Naive thymus-derived CD4-positive, alpha-beta T cell (primary cell): ENCODE measurements around the gene RUNX2. TPM values are rescaled to one million over a fixed set of nuclear protein-coding genes. Genes with fewer than 3 reads are reported as not detected.

Experiments used
- ATAC-seq: fragments of 150-1000 bp; cut with Tn5 transposase; 2 replicates; pipeline ENCODE4 v1.10.0; 2021; ENCODE audit warnings: mild to moderate bottlenecking, moderate library complexity
- CTCF ChIA-PET: fragments of 350-600 bp; sonication (Branson Sonifier 250); formaldehyde crosslinking; loops from one replicate; lab custom pipeline; 2021; ENCODE audit warnings: antibody characterized with exemption; lab: Charles Lee
- POLR2A ChIA-PET: fragments of 350-600 bp; sonication (Branson Sonifier 250); formaldehyde crosslinking; loops from one replicate; lab custom pipeline; 2021; ENCODE audit warnings: antibody characterized with exemption, inconsistent platforms; lab: Charles Lee
- DNase-seq, 9 donors: peaks; one replicate each; pipeline versions ENCODE4 v3.0.0 to v3.0.0-alpha.2; 2020 to 2022; ENCODE audit warnings: mixed read lengths in 1 of 9
- H3K27ac ChIP-seq: one replicate; pipeline ENCODE4 v1.7.0; 2013; ENCODE audit warnings: mild to moderate bottlenecking, low read depth, low read length, moderate library complexity
- H3K27me3 ChIP-seq, 2 donors: one replicate each; pipeline ENCODE4 v1.7.0; 2013; ENCODE audit warnings: low read length in 2 of 2, mild to moderate bottlenecking in 2 of 2, moderate library complexity in 2 of 2; ENCODE audit not compliant: control insufficient read depth in 2 of 2, insufficient read depth in 2 of 2
- H3K36me3 ChIP-seq, 3 experiments: 1 replicate in 2 of 3; 2 replicates in 1 of 3; pipeline ENCODE4 v1.7.0; 2013; ENCODE audit warnings: low read length in 3 of 3, mild to moderate bottlenecking in 3 of 3, moderate library complexity in 1 of 3; ENCODE audit not compliant: insufficient read depth in 3 of 3, control insufficient read depth in 2 of 3
- H3K4me1 ChIP-seq, 2 donors: one replicate each; pipeline ENCODE4 v1.7.0; 2013; ENCODE audit warnings: low read length in 2 of 2, mild to moderate bottlenecking in 2 of 2, moderate library complexity in 1 of 2; ENCODE audit not compliant: control insufficient read depth in 2 of 2, insufficient read depth in 2 of 2
- H3K4me3 ChIP-seq: 2 replicates; pipeline ENCODE4 v1.7.0; 2013; ENCODE audit warnings: mild to moderate bottlenecking, low read length
- H3K9me3 ChIP-seq, 3 experiments: 1 replicate in 2 of 3; 2 replicates in 1 of 3; pipeline ENCODE4 v1.7.0; 2013; ENCODE audit warnings: low read length in 3 of 3; ENCODE audit not compliant: control insufficient read depth in 2 of 3
- H3K27ac Mint-ChIP-seq, 9 donors: one replicate each; pipeline ENCODE4 v1.8.0; 2020 to 2022; ENCODE audit warnings: mixed read lengths in 9 of 9, mild to moderate bottlenecking in 8 of 9, moderate library complexity in 5 of 9, inconsistent platforms in 2 of 9
- H3K27me3 Mint-ChIP-seq, 5 donors: one replicate each; pipeline ENCODE4 v1.8.0; 2021 to 2022; ENCODE audit warnings: mixed read lengths in 5 of 5, mild to moderate bottlenecking in 1 of 5
- H3K36me3 Mint-ChIP-seq, 5 donors: one replicate each; pipeline ENCODE4 v1.8.0; 2020 to 2022; ENCODE audit warnings: mixed read lengths in 5 of 5, mild to moderate bottlenecking in 3 of 5, inconsistent platforms in 1 of 5
- H3K4me1 Mint-ChIP-seq, 7 donors: one replicate each; pipeline ENCODE4 v1.8.0; 2020 to 2022; ENCODE audit warnings: mixed read lengths in 7 of 7, mild to moderate bottlenecking in 3 of 7, inconsistent platforms in 1 of 7
- H3K4me3 Mint-ChIP-seq, 10 donors: one replicate each; pipeline ENCODE4 v1.8.0; 2020 to 2022; ENCODE audit warnings: mild to moderate bottlenecking in 10 of 10, mixed read lengths in 10 of 10, moderate library complexity in 6 of 10, inconsistent platforms in 2 of 10
- H3K9me3 Mint-ChIP-seq, 11 donors: one replicate each; pipeline ENCODE4 v1.8.0; 2020 to 2022; ENCODE audit warnings: mixed read lengths in 11 of 11, mild to moderate bottlenecking in 4 of 11, inconsistent platforms in 1 of 11, moderate library complexity in 1 of 11
- intact Hi-C, 2 donors: fragments of 100-400 bp; cut with micrococcal nuclease; formaldehyde crosslinking; loops; one replicate each; pipeline ENCODE4 v1.15.1; 2023
- polyA plus RNA-seq, 2 donors: library from polyadenylated mRNA; unstranded; fragments of 300-500 nt; fragmentation: Illumina TruSeq; gene quantifications; one replicate each; pipeline ENCODE4 v1.2.3, GENCODE V29; 2021
- total RNA-seq, 6 experiments: library from RNA in 5 of 6; stranded (reverse) in 5 of 6; gene quantifications; 1 replicate in 5 of 6; 2 replicates in 1 of 6; pipeline ENCODE4 v1.2.3 and lab custom pipeline; 2021 to 2026

The RUNX2 gene
- total and polyA plus RNA-seq, 7 experiments from 2014 or later = 2.3 to 17.9 (median 13.9) TPM

DNA sequence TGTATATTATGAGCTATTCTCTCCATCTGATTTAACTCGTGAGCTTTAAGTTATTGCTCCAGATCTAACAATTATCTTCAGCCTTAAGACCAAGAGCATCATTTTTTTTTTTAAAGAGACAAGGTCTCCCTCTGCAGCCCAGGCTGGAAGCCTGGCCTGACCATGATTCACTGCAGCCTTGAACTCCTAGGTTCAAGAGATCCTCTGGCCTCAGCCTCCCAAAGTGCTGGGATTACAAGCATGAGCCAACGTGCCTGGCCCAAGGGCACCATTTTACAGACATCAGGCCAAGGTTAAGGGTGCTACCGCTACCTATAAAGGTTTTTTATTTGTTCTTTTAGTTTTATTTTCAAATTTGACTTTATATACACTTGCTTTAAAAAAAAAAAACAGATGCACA is 47.3 kb downstream of the RUNX2 start:
- H3K27ac Mint-ChIP-seq = peak overlapping the region in 5 of 9 donors; percentile 4 to 67 (median 33)
- no peaks in the 10 kb centered on the region for H3K9me3 ChIP-seq

GRCh38 chr6:45376310-45377042 is 48.3 kb downstream of the RUNX2 start:
- CTCF ChIA-PET = interaction anchor here (0.6 to 0.7 kb wide), 2 partner anchors 27 to 335 kb away, joined by 3 read pairs; no protein-coding TSS in a partner anchor
- Mint-ChIP-seq H3K27ac (peak overlapping the region; percentile 96 to 100 (median 98)), H3K27me3 (no peaks in the 10 kb centered on the region)

More for the DNA sequence above, 47.3 kb downstream of the RUNX2 start:
- Histone ChIP-seq H3K4me1 (peaks cover 0 to 14% of the 10 kb centered on the region in 2 donors), H3K4me3 (no peak overlapping the region), H3K36me3 (peaks cover 0 to 6% (median 0%) of the 10 kb centered on the region in 3 experiments), H3K27ac (no peak overlapping the region), H3K27me3 (no peaks in the 10 kb centered on the region)
- H3K36me3 Mint-ChIP-seq = no peaks in the 10 kb centered on the region
- no peak for ATAC-seq
- POLR2A ChIA-PET = interaction anchor here (0.8 to 1.5 kb wide), 6 partner anchors 10 to 598 kb away, joined by 3 to 7 read pairs (median 3); no protein-coding TSS in a partner anchor
- no peak for DNase-seq
- peaks cover 0 to 4% (median 0%) of the 10 kb centered on the region in 11 donors for H3K9me3 Mint-ChIP-seq
- H3K4me3 Mint-ChIP-seq = peak overlapping the region in 2 of 10 donors; percentile 16 to 98
- intact Hi-C loops = loop anchor here (5.0 to 10.0 kb wide), 6 partner anchors 78 to 637 kb away; no protein-coding TSS in a partner anchor
- H3K4me1 Mint-ChIP-seq = peaks cover 14 to 40% (median 30%) of the 10 kb centered on the region in 7 donors
- CTCF ChIA-PET = interaction anchor here (0.6 to 0.9 kb wide), 3 partner anchors 9 to 710 kb away, joined by 3 to 6 read pairs (median 5); no protein-coding TSS in a partner anchor
- H3K27me3 Mint-ChIP-seq = no peaks in the 10 kb centered on the region

DNA sequence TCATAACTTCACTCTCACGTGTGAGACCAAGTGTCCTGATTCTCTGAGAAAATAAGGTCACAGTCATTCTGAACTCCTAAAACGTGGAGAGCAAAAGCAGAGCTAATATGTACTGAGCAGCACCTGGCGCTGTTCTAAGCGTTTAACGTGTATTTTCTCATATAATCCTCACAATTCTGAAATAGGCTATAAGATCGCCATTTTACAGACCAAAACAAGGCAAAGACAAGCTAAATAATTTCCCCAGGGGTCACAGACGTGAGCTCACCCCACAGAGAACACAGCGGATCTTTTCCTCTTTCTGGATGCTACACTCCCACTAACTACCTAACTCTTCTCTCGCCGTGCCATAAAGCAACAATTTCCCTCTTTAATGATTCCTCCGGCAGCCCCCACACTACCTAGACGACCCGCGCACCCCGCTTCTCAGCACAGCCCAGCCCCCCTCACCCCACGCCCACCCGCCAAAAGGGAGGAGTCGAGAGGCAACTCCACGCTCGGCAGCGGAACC is 49.0 kb downstream of the RUNX2 start:
- Histone ChIP-seq H3K27me3 (no peaks in the 10 kb centered on the region), H3K4me1 (peaks cover 0 to 14% of the 10 kb centered on the region in 2 donors), H3K27ac (peak overlapping the region; percentile 86), H3K9me3 (no peaks in the 10 kb centered on the region), H3K36me3 (peaks cover 0 to 6% (median 0%) of the 10 kb centered on the region in 3 experiments), H3K4me3 (peak overlapping the region; percentile 75)
- Mint-ChIP-seq H3K27me3 (no peaks in the 10 kb centered on the region), H3K4me1 (peaks cover 14 to 35% (median 28%) of the 10 kb centered on the region in 7 donors), H3K9me3 (peaks cover 0 to 4% (median 0%) of the 10 kb centered on the region in 11 donors), H3K4me3 (peak overlapping the region; percentile 89 to 100 (median 98)), H3K27ac (peak overlapping the region; percentile 96 to 100 (median 98)), H3K36me3 (no peaks in the 10 kb centered on the region)
- intact Hi-C loops = loop anchor here (1.0 to 10.0 kb wide), 18 partner anchors 45 to 752 kb away; partner anchors contain the start of gene ENPP4 (in 1 of the 2)
- POLR2A ChIA-PET = interaction anchor here (0.8 to 3.0 kb wide), 13 partner anchors 11 to 709 kb away, joined by 3 to 17 read pairs (median 4); partner anchors contain the start of gene RUNX2
- CTCF ChIA-PET = interaction anchor here (0.7 to 1.4 kb wide), 2 partner anchors 334 to 721 kb away, joined by 3 to 5 read pairs; no protein-coding TSS in a partner anchor
- DNase-seq (no peak), ATAC-seq (no peak)

More at GRCh38 chr6:45376310-45377042, 48.3 kb downstream of the RUNX2 start:
- POLR2A ChIA-PET = interaction anchor here (0.8 to 3.0 kb wide), 13 partner anchors 10 to 709 kb away, joined by 3 to 17 read pairs (median 5); partner anchors contain the start of gene RUNX2
- Histone ChIP-seq H3K27me3 (no peaks in the 10 kb centered on the region), H3K4me1 (peaks cover 0 to 14% of the 10 kb centered on the region in 2 donors), H3K9me3 (no peaks in the 10 kb centered on the region), H3K27ac (peak overlapping the region; percentile 86), H3K4me3 (peak overlapping the region; percentile 75), H3K36me3 (peaks cover 0 to 6% (median 0%) of the 10 kb centered on the region in 3 experiments)
- peaks cover 14 to 35% (median 30%) of the 10 kb centered on the region in 7 donors for H3K4me1 Mint-ChIP-seq
- no peak for DNase-seq
- H3K36me3 Mint-ChIP-seq = no peaks in the 10 kb centered on the region
- peak overlapping the region; percentile 89 to 100 (median 98) for H3K4me3 Mint-ChIP-seq
- peaks cover 0 to 4% (median 0%) of the 10 kb centered on the region in 11 donors for H3K9me3 Mint-ChIP-seq
- no peak for ATAC-seq
- intact Hi-C loops = loop anchor here (1.0 to 10.0 kb wide), 18 partner anchors 46 to 752 kb away; partner anchors contain the start of gene ENPP4 (in 1 of the 2)

GRCh38 chr6:45377554-45378333 is 49.6 kb downstream of the RUNX2 start, which contains the start of gene SUPT3H:
Gene SUPT3H (minus strand): TSS chr6:45377934.
- no peaks in the 10 kb centered on the region for H3K27me3 Mint-ChIP-seq
- peaks cover 0 to 6% (median 0%) of the 10 kb centered on the region in 3 experiments for H3K36me3 ChIP-seq
- H3K9me3 Mint-ChIP-seq = peaks cover 0 to 5% (median 0%) of the 10 kb centered on the region in 11 donors
- DNase-seq (peak; percentile 87 to 96 (median 89)), ATAC-seq (peak; percentile 90)
- peak within 1 kb of the TSS; percentile 96 to 100 (median 98) for H3K27ac Mint-ChIP-seq
- H3K4me3 Mint-ChIP-seq = peak within 1 kb of the TSS; percentile 89 to 100 (median 98)
- intact Hi-C loops = loop anchor here (1.0 to 10.0 kb wide), 22 partner anchors 43 to 751 kb away; partner anchors contain the start of gene ENPP4 (in 1 of the 2)
- H3K27me3 ChIP-seq = no peaks in the 10 kb centered on the region
- peaks cover 0 to 3% (median 0%) of the 10 kb centered on the region in 5 donors for H3K36me3 Mint-ChIP-seq
- no peaks in the 10 kb centered on the region for H3K9me3 ChIP-seq
- peaks cover 14 to 35% (median 28%) of the 10 kb centered on the region in 7 donors for H3K4me1 Mint-ChIP-seq
- H3K27ac ChIP-seq = peak within 1 kb of the TSS; percentile 86
- peaks cover 0 to 14% of the 10 kb centered on the region in 2 donors for H3K4me1 ChIP-seq
- H3K4me3 ChIP-seq = peak within 1 kb of the TSS; percentile 75
- POLR2A ChIA-PET = interaction anchor here (0.6 to 3.0 kb wide), 26 partner anchors 9 to 680 kb away, joined by 3 to 17 read pairs (median 4); partner anchors contain the start of gene RUNX2
- CTCF ChIA-PET = interaction anchor here (0.6 to 1.4 kb wide), 15 partner anchors 42 to 985 kb away, joined by 3 to 7 read pairs (median 3); no protein-coding TSS in a partner anchor

GRCh38 chr6:45378334-45378926 is 50.3 kb downstream of the RUNX2 start:
- Histone ChIP-seq H3K4me1 (peaks cover 0 to 14% of the 10 kb centered on the region in 2 donors), H3K9me3 (no peaks in the 10 kb centered on the region), H3K27ac (peak overlapping the region; percentile 86), H3K36me3 (peaks cover 0 to 6% (median 0%) of the 10 kb centered on the region in 3 experiments), H3K27me3 (no peaks in the 10 kb centered on the region), H3K4me3 (peak overlapping the region; percentile 75)
- DNase-seq = no peak
- ATAC-seq = no peak
- Mint-ChIP-seq H3K27me3 (no peaks in the 10 kb centered on the region), H3K4me3 (peak overlapping the region; percentile 89 to 100 (median 98)), H3K36me3 (peaks cover 0 to 5% (median 0%) of the 10 kb centered on the region in 5 donors), H3K4me1 (peaks cover 14 to 35% (median 28%) of the 10 kb centered on the region in 7 donors), H3K27ac (peak overlapping the region; percentile 96 to 100 (median 98)), H3K9me3 (peaks cover 0 to 7% (median 0%) of the 10 kb centered on the region in 11 donors)
- intact Hi-C loops = loop anchor here (1.0 to 10.0 kb wide), 10 partner anchors 42 to 634 kb away; no protein-coding TSS in a partner anchor
- CTCF ChIA-PET = interaction anchor here (0.5 to 1.4 kb wide), 15 partner anchors 41 to 985 kb away, joined by 3 to 7 read pairs (median 3); no protein-coding TSS in a partner anchor
- POLR2A ChIA-PET = interaction anchor here (0.6 to 3.0 kb wide), 24 partner anchors 8 to 681 kb away, joined by 3 to 17 read pairs (median 4); partner anchors contain the start of gene RUNX2
